ENCODE data around the gene MAP4K5.
"Not testable (repeated sequence)": the region's sequence is repeated elsewhere in the genome, so short reads cannot be mapped to it uniquely, and the experiment has no call there.

Gene MAP4K5

DNA sequence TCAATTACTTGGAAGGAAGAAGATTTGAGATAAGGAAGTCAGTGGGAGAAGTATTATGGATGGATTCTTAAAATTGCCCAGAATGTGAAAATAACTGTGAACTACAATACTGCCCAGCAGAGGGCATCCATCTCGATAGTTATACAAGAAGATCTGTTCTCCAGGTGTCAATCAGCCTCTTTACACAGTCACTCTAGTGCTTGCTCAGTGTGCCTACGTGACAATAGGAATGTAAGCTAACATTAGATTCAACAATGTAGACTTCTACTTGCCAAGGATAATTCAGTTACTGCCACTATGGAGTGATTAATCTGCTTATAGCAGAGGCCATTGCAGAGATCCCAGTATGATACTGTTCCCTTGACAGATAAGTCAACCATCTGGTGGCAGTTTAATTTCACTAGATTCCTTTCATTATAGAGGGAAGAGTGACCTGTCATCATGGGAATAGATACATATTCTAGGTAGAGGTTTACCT, 10.6 kb upstream of the MAP4K5 start:
- H3K4me1 ChIP-seq (ENCODE audit: insufficient read depth, low read length) = 0 out of 2 replicates have a peak, but pooled peaks cover 3% of the 10 kb centered on the region
- H3K9me3 ChIP-seq (ENCODE audit: control insufficient read depth, insufficient read depth, low read length) = no peaks in the 10 kb centered on the region
- H3K9ac ChIP-seq (ENCODE audit: low read depth, low read length) = no peak overlapping the region
- H3K36me3 ChIP-seq (ENCODE audit: insufficient read depth, low read length) = no peaks in the 10 kb centered on the region

GRCh38 chr14:50541159-50541567, 8.8 kb upstream of the MAP4K5 start:
- H3K9me3 ChIP-seq (ENCODE audit: control insufficient read depth, insufficient read depth, low read length) = no peaks in the 10 kb centered on the region
- no peaks in the 10 kb centered on the region for H3K36me3 ChIP-seq (ENCODE audit: insufficient read depth, low read length)
- H3K9ac ChIP-seq (ENCODE audit: low read depth, low read length) = no peak overlapping the region
- H3K4me1 ChIP-seq (ENCODE audit: insufficient read depth, low read length) = 0 out of 2 replicates have a peak, but pooled peaks cover 3% of the 10 kb centered on the region

- no peaks in the 10 kb centered on the region for H3K9me3 ChIP-seq (ENCODE audit: control insufficient read depth, insufficient read depth, low read length)
- H3K4me1 ChIP-seq (ENCODE audit: insufficient read depth, low read length) = 0 out of 2 replicates have a peak, but pooled peaks cover 3% of the 10 kb centered on the region
- no peak overlapping the region for H3K9ac ChIP-seq (ENCODE audit: low read depth, low read length)
- no peaks in the 10 kb centered on the region for H3K36me3 ChIP-seq (ENCODE audit: insufficient read depth, low read length)
Observed at GRCh38 chr14:50539051-50539450, 6.7 kb upstream of the MAP4K5 start.

DNA sequence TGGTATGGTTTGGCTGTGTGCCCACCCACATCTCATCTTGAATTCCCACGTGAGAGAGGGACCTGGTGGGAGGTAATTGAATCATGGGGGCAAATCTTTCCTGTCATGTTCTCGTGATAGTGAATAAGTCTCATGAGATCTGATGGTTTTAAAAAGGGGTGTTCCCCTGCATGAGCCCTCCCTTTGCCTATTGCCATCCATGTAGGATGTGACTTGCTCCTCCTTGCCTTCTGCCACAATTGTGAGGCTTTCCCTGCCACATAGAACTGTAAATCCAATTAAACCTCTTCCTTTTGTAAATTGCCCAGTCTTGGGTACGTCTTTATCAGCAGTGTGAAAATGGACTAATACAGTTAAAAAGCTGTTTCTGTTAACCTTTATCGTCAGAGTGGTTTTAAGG, 5.7 kb upstream of the MAP4K5 start:
- H3K9me3 ChIP-seq (ENCODE audit: control insufficient read depth, insufficient read depth, low read length); H3K4me1 ChIP-seq (ENCODE audit: insufficient read depth, low read length); H3K9ac ChIP-seq (ENCODE audit: low read depth, low read length); H3K36me3 ChIP-seq (ENCODE audit: insufficient read depth, low read length): not testable (repeated sequence)

- no peaks in the 10 kb centered on the region for H3K9me3 ChIP-seq (ENCODE audit: control insufficient read depth, insufficient read depth, low read length)
- peaks cover 8% of the 10 kb centered on the region; the same call in 1 of the 2 replicates for H3K4me1 ChIP-seq (ENCODE audit: insufficient read depth, low read length)
- H3K36me3 ChIP-seq (ENCODE audit: insufficient read depth, low read length) = no peaks in the 10 kb centered on the region
- no peak overlapping the region for H3K9ac ChIP-seq (ENCODE audit: low read depth, low read length)
Observed at GRCh38 chr14:50534997-50535396, 2.6 kb upstream of the MAP4K5 start.

DNA sequence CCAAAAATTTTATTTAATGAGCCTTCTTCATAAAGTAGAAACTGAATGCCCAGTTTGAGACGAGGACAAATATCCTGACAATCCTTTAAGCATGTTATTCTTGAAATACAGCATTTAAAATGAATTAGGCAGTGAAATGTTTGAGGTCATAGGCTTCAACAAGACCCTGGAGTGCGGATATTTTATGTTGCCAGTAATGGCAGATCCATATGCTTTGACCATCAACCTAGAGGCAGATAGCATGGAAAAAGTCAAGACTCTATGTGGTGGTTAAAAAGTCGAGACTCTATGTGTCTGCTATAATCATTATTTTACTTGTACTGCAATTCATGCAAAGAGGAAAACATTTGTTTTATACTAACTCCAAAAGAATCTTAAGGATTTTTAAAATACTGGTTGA, 2.0 kb upstream of the MAP4K5 start:
- no peaks in the 10 kb centered on the region for H3K9me3 ChIP-seq (ENCODE audit: control insufficient read depth, insufficient read depth, low read length)
- H3K36me3 ChIP-seq (ENCODE audit: insufficient read depth, low read length) = no peaks in the 10 kb centered on the region
- H3K4me1 ChIP-seq (ENCODE audit: insufficient read depth, low read length) = peaks cover 14% of the 10 kb centered on the region; the same call in 1 of the 2 replicates
- no peak overlapping the region for H3K9ac ChIP-seq (ENCODE audit: low read depth, low read length)

DNA sequence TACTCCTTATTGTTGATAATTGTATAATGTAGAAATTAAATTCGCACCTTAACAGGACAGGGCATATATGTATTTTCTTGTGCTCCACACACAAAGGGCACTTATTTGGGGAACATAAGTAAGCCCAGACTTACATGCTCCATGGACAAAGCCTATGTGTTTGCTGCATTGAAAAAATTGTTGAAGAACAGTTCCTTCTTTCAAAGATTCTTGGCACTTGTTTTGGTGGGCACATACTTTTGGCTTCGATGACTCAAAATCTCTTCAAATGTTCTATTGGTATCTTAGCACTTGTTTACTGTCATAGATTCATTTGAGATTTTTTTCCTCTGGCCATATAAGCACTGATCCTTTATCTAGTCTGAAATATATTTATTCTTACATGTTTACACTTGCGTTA, 1.4 kb upstream of the MAP4K5 start:
- Histone ChIP-seq H3K9ac (ENCODE audit: low read depth, low read length) (no peak overlapping the region), H3K36me3 (ENCODE audit: insufficient read depth, low read length) (no peaks in the 10 kb centered on the region), H3K9me3 (ENCODE audit: control insufficient read depth, insufficient read depth, low read length) (no peaks in the 10 kb centered on the region), H3K4me1 (ENCODE audit: insufficient read depth, low read length) (peaks cover 15% of the 10 kb centered on the region; the same call in 1 of the 2 replicates)

DNA sequence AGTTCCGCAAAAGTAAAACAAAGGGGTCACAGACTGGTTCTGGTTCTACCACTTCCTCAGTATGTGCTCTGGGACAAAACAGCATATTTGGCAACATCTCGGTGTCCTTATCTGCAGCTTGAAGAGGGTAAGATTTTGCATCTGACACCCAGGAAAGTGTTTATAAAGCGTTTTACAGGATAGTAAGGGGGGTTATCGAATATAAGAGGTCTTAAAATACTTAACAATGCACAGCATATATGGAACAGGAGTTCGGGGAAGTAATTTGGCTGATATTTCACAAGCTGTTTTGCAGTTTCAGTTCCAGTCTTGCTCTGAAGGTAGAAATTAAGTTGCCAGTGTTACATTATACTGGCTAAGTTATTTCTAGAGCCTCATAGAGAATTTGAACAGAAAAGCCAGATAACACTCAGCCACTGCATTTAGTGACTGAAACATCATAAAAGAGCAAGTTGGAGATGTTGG, 904 bp upstream of the MAP4K5 start:
- Histone ChIP-seq H3K9me3 (ENCODE audit: control insufficient read depth, insufficient read depth, low read length) (no peaks in the 10 kb centered on the region), H3K9ac (ENCODE audit: low read depth, low read length) (peak overlapping the region; percentile 66; the same call in 1 of the 2 replicates), H3K36me3 (ENCODE audit: insufficient read depth, low read length) (no peaks in the 10 kb centered on the region), H3K4me1 (ENCODE audit: insufficient read depth, low read length) (peaks cover 15% of the 10 kb centered on the region; the same call in 1 of the 2 replicates)

- Histone ChIP-seq H3K9me3 (ENCODE audit: control insufficient read depth, insufficient read depth, low read length) (no peaks in the 10 kb centered on the region), H3K36me3 (ENCODE audit: insufficient read depth, low read length) (no peaks in the 10 kb centered on the region), H3K4me1 (ENCODE audit: insufficient read depth, low read length) (peaks cover 15% of the 10 kb centered on the region; the same call in 1 of the 2 replicates), H3K9ac (ENCODE audit: low read depth, low read length) (peak overlapping the region; percentile 66)
Observed at GRCh38 chr14:50531595-50532501, 521 bp downstream of the MAP4K5 start.

DNA sequence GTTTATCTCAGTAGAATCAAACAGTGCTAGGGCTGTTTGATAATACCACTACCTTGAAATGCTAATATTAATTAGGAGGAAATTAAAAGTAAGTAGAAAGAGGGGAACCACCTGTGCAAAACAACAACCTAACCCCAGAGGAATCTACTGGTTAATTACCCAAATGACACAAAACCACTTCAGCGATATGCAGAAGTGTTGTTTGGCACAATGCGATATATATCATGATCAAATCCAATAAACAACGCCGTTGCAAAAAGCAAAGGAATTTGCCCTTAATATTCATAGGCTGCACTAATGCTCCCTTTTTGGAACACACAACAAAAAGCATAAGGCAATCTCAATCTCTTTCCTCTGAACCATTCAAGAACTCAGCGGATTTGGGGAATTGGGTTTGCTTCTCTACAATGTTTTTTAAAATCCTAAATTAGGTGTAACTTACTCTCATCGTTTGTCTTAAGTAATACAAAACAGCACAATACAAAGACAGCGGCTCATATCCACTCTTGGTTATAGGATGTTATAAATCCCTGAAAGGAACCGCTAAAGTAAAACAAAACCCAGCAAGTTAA, 1.5 kb downstream of the MAP4K5 start:
- Histone ChIP-seq H3K9me3 (ENCODE audit: control insufficient read depth, insufficient read depth, low read length) (no peaks in the 10 kb centered on the region), H3K36me3 (ENCODE audit: insufficient read depth, low read length) (no peaks in the 10 kb centered on the region), H3K9ac (ENCODE audit: low read depth, low read length) (peak overlapping the region; percentile 66; the same call in 1 of the 2 replicates), H3K4me1 (ENCODE audit: insufficient read depth, low read length) (peaks cover 15% of the 10 kb centered on the region; the same call in 1 of the 2 replicates)

- peaks cover 15% of the 10 kb centered on the region; the same call in 1 of the 2 replicates for H3K4me1 ChIP-seq (ENCODE audit: insufficient read depth, low read length)
- no peak overlapping the region for H3K9ac ChIP-seq (ENCODE audit: low read depth, low read length)
- H3K36me3 ChIP-seq (ENCODE audit: insufficient read depth, low read length) = no peaks in the 10 kb centered on the region
- H3K9me3 ChIP-seq (ENCODE audit: control insufficient read depth, insufficient read depth, low read length) = no peaks in the 10 kb centered on the region
Observed at GRCh38 chr14:50530358-50530757, 2.0 kb downstream of the MAP4K5 start.

DNA sequence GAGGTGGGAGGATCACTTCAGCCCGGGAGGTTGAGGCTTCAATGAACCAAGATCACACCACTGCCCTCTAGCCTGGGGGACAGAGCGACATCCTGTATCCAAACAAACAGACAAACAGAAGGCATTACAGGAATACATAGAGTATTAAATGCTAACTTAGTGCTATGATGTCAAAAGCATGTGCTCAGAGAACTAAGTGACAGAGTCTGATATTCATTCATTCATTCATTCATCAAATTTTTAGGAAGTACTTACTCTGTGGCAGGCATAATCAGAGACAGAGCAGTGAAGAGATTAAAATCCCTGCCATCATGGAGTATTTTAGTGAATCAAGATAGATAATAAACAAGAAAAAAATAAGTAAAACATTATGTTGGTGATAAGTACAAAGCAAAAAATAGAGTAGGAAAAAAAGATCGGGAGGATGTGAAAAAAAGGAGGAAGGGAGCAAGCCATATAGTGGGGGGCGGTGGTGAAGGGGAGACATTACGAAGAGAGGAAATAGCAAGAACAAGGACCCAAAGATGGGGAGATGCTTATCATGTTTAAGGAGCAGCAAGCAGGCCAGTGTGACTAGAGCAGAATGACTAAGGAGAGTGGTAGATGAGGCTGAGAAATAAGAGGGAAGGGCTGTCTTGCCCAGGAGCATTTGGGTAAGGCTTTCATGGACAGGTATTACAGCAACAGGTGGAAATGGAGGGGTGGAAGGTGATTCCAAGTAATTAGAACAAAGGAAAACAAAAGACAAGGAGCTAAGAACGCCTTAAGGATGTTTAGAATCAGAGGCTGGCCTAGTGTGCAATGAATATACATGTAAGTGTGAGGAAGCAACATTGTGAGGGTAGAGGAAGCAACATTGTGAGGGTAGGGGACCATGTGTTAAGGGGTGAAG, 2.8 kb downstream of the MAP4K5 start:
- no peaks in the 10 kb centered on the region for H3K36me3 ChIP-seq (ENCODE audit: insufficient read depth, low read length)
- peaks cover 15% of the 10 kb centered on the region; the same call in 1 of the 2 replicates for H3K4me1 ChIP-seq (ENCODE audit: insufficient read depth, low read length)
- H3K9me3 ChIP-seq (ENCODE audit: control insufficient read depth, insufficient read depth, low read length) = no peaks in the 10 kb centered on the region
- no peak overlapping the region for H3K9ac ChIP-seq (ENCODE audit: low read depth, low read length)

DNA sequence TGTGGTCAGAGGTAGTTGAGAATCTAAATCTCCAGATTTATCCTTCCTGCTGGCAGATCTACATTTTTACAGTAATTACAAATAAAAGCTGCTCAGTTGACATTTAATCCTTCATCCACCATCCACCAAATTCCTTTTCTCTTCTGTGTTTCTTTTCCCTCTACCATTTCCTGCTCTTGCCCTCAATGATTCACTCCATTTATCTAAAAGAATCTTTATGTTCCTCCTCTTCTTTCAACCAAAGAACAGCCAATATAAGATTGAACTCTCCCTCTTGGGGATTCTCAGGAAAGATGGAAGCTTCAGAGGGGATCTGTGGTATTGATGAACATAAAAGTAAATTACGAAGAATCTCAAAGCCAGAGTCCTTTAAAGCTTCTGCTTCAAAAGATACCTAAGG, 4.4 kb downstream of the MAP4K5 start:
- Histone ChIP-seq H3K9ac (ENCODE audit: low read depth, low read length) (no peak overlapping the region), H3K4me1 (ENCODE audit: insufficient read depth, low read length) (peaks cover 22% of the 10 kb centered on the region; the same call in 1 of the 2 replicates), H3K9me3 (ENCODE audit: control insufficient read depth, insufficient read depth, low read length) (no peaks in the 10 kb centered on the region), H3K36me3 (ENCODE audit: insufficient read depth, low read length) (no peaks in the 10 kb centered on the region)

Measured in ES-I3 (cell line).